ENCODE measurements around the gene ARID3B.

Gene ARID3B

GRCh38 chr15:74517096-74517495 is 23.9 kb upstream of the ARID3B start:
- no peak overlapping the region for H3K27ac ChIP-seq (ENCODE audit: low read depth, low read length)
- H3K9ac ChIP-seq (ENCODE audit: low read length) = no peak overlapping the region
- H3K27me3 ChIP-seq (ENCODE audit: control insufficient read depth in 1 of 2, insufficient read depth in 2 of 2, low read length in 2 of 2) = no peaks in the 10 kb centered on the region
- H3K9me3 ChIP-seq (ENCODE audit: low read length) = no peaks in the 10 kb centered on the region
- no peaks in the 10 kb centered on the region for H3K4me1 ChIP-seq (ENCODE audit: insufficient read depth, low read length)
- H3K4me3 ChIP-seq (ENCODE audit: low read depth in 1 of 2, low read length in 2 of 2) = no peak overlapping the region
- no peaks in the 10 kb centered on the region for H3K36me3 ChIP-seq (ENCODE audit: insufficient read depth, low read length)

- Histone ChIP-seq H3K27ac (ENCODE audit: low read depth, low read length) (no peak overlapping the region), H3K9me3 (ENCODE audit: low read length) (no peaks in the 10 kb centered on the region), H3K36me3 (ENCODE audit: insufficient read depth, low read length) (no peaks in the 10 kb centered on the region), H3K4me3 (ENCODE audit: low read depth in 1 of 2, low read length in 2 of 2) (no peak overlapping the region), H3K27me3 (ENCODE audit: control insufficient read depth in 1 of 2, insufficient read depth in 2 of 2, low read length in 2 of 2) (no peaks in the 10 kb centered on the region), H3K9ac (ENCODE audit: low read length) (no peak overlapping the region), H3K4me1 (ENCODE audit: insufficient read depth, low read length) (no peaks in the 10 kb centered on the region)
Measured at GRCh38 chr15:74519311-74519710, 21.7 kb upstream of the ARID3B start.

GRCh38 chr15:74520407-74520806 is 20.6 kb upstream of the ARID3B start:
- Histone ChIP-seq H3K27ac (ENCODE audit: low read depth, low read length) (no peak overlapping the region), H3K9ac (ENCODE audit: low read length) (no peak overlapping the region), H3K9me3 (ENCODE audit: low read length) (no peaks in the 10 kb centered on the region), H3K27me3 (ENCODE audit: control insufficient read depth in 1 of 2, insufficient read depth in 2 of 2, low read length in 2 of 2) (no peaks in the 10 kb centered on the region), H3K36me3 (ENCODE audit: insufficient read depth, low read length) (no peaks in the 10 kb centered on the region), H3K4me3 (ENCODE audit: low read depth in 1 of 2, low read length in 2 of 2) (no peak overlapping the region), H3K4me1 (ENCODE audit: insufficient read depth, low read length) (no peaks in the 10 kb centered on the region)

- Histone ChIP-seq H3K27me3 (ENCODE audit: control insufficient read depth in 1 of 2, insufficient read depth in 2 of 2, low read length in 2 of 2) (no peaks in the 10 kb centered on the region), H3K27ac (ENCODE audit: low read depth, low read length) (no peak overlapping the region), H3K9me3 (ENCODE audit: low read length) (no peaks in the 10 kb centered on the region), H3K4me1 (ENCODE audit: insufficient read depth, low read length) (no peaks in the 10 kb centered on the region), H3K36me3 (ENCODE audit: insufficient read depth, low read length) (no peaks in the 10 kb centered on the region), H3K9ac (ENCODE audit: low read length) (no peak overlapping the region), H3K4me3 (ENCODE audit: low read depth in 1 of 2, low read length in 2 of 2) (no peak overlapping the region)
Measured at GRCh38 chr15:74523982-74524381, 17.0 kb upstream of the ARID3B start.

GRCh38 chr15:74525309-74525708 is 15.7 kb upstream of the ARID3B start:
- no peaks in the 10 kb centered on the region for H3K9me3 ChIP-seq (ENCODE audit: low read length)

GRCh38 chr15:74525945-74526344 is 15.1 kb upstream of the ARID3B start:
- no peak overlapping the region for H3K27ac ChIP-seq (ENCODE audit: low read depth, low read length)
- H3K27me3 ChIP-seq (ENCODE audit: control insufficient read depth in 1 of 2, insufficient read depth in 2 of 2, low read length in 2 of 2) = no peaks in the 10 kb centered on the region
- no peaks in the 10 kb centered on the region for H3K4me1 ChIP-seq (ENCODE audit: insufficient read depth, low read length)
- H3K36me3 ChIP-seq (ENCODE audit: insufficient read depth, low read length) = no peaks in the 10 kb centered on the region
- no peak overlapping the region for H3K9ac ChIP-seq (ENCODE audit: low read length)
- H3K9me3 ChIP-seq (ENCODE audit: low read length) = no peaks in the 10 kb centered on the region
- H3K4me3 ChIP-seq (ENCODE audit: low read depth in 1 of 2, low read length in 2 of 2) = no peak overlapping the region

More at GRCh38 chr15:74525309-74525708, 15.7 kb upstream of the ARID3B start:
- no peak overlapping the region for H3K27ac ChIP-seq (ENCODE audit: low read depth, low read length)
- no peaks in the 10 kb centered on the region for H3K27me3 ChIP-seq (ENCODE audit: control insufficient read depth in 1 of 2, insufficient read depth in 2 of 2, low read length in 2 of 2)
- no peaks in the 10 kb centered on the region for H3K36me3 ChIP-seq (ENCODE audit: insufficient read depth, low read length)
- no peak overlapping the region for H3K9ac ChIP-seq (ENCODE audit: low read length)
- H3K4me1 ChIP-seq (ENCODE audit: insufficient read depth, low read length) = no peaks in the 10 kb centered on the region
- no peak overlapping the region for H3K4me3 ChIP-seq (ENCODE audit: low read depth in 1 of 2, low read length in 2 of 2)

- H3K9me3 ChIP-seq (ENCODE audit: low read length) = no peaks in the 10 kb centered on the region
- H3K4me1 ChIP-seq (ENCODE audit: insufficient read depth, low read length) = no peaks in the 10 kb centered on the region
- H3K4me3 ChIP-seq (ENCODE audit: low read depth in 1 of 2, low read length in 2 of 2) = no peak overlapping the region
- H3K9ac ChIP-seq (ENCODE audit: low read length) = no peak overlapping the region
- no peak overlapping the region for H3K27ac ChIP-seq (ENCODE audit: low read depth, low read length)
- no peaks in the 10 kb centered on the region for H3K27me3 ChIP-seq (ENCODE audit: control insufficient read depth in 1 of 2, insufficient read depth in 2 of 2, low read length in 2 of 2)
- no peaks in the 10 kb centered on the region for H3K36me3 ChIP-seq (ENCODE audit: insufficient read depth, low read length)
Measured at GRCh38 chr15:74528876-74529275, 12.1 kb upstream of the ARID3B start.

GRCh38 chr15:74529921-74530320 is 11.1 kb upstream of the ARID3B start:
- no peaks in the 10 kb centered on the region for H3K9me3 ChIP-seq (ENCODE audit: low read length)
- H3K27ac ChIP-seq (ENCODE audit: low read depth, low read length) = no peak overlapping the region
- no peak overlapping the region for H3K9ac ChIP-seq (ENCODE audit: low read length)
- no peaks in the 10 kb centered on the region for H3K4me1 ChIP-seq (ENCODE audit: insufficient read depth, low read length)
- no peaks in the 10 kb centered on the region for H3K27me3 ChIP-seq (ENCODE audit: control insufficient read depth in 1 of 2, insufficient read depth in 2 of 2, low read length in 2 of 2)
- no peaks in the 10 kb centered on the region for H3K36me3 ChIP-seq (ENCODE audit: insufficient read depth, low read length)
- no peak overlapping the region for H3K4me3 ChIP-seq (ENCODE audit: low read depth in 1 of 2, low read length in 2 of 2)

- H3K27ac ChIP-seq (ENCODE audit: low read depth, low read length) = no peak overlapping the region
- H3K27me3 ChIP-seq (ENCODE audit: control insufficient read depth in 1 of 2, insufficient read depth in 2 of 2, low read length in 2 of 2) = no peaks in the 10 kb centered on the region
- H3K4me1 ChIP-seq (ENCODE audit: insufficient read depth, low read length) = no peaks in the 10 kb centered on the region
- H3K36me3 ChIP-seq (ENCODE audit: insufficient read depth, low read length) = no peaks in the 10 kb centered on the region
- H3K9me3 ChIP-seq (ENCODE audit: low read length) = no peaks in the 10 kb centered on the region
- H3K9ac ChIP-seq (ENCODE audit: low read length) = no peak overlapping the region
- H3K4me3 ChIP-seq (ENCODE audit: low read depth in 1 of 2, low read length in 2 of 2) = no peak overlapping the region
Measured at GRCh38 chr15:74530771-74531143, 10.3 kb upstream of the ARID3B start.

GRCh38 chr15:74531144-74531811 is 9.7 kb upstream of the ARID3B start:
- no peaks in the 10 kb centered on the region for H3K9me3 ChIP-seq (ENCODE audit: low read length)
- no peaks in the 10 kb centered on the region for H3K36me3 ChIP-seq (ENCODE audit: insufficient read depth, low read length)
- no peak overlapping the region for H3K9ac ChIP-seq (ENCODE audit: low read length)
- H3K4me3 ChIP-seq (ENCODE audit: low read depth in 1 of 2, low read length in 2 of 2) = no peak overlapping the region
- no peak overlapping the region for H3K27ac ChIP-seq (ENCODE audit: low read depth, low read length)
- H3K4me1 ChIP-seq (ENCODE audit: insufficient read depth, low read length) = no peaks in the 10 kb centered on the region
- no peaks in the 10 kb centered on the region for H3K27me3 ChIP-seq (ENCODE audit: control insufficient read depth in 1 of 2, insufficient read depth in 2 of 2, low read length in 2 of 2)

- Histone ChIP-seq H3K4me1 (ENCODE audit: insufficient read depth, low read length) (peaks cover 7% of the 10 kb centered on the region), H3K27ac (ENCODE audit: low read depth, low read length) (no peak overlapping the region), H3K9me3 (ENCODE audit: low read length) (no peaks in the 10 kb centered on the region), H3K36me3 (ENCODE audit: insufficient read depth, low read length) (no peaks in the 10 kb centered on the region), H3K4me3 (ENCODE audit: low read depth in 1 of 2, low read length in 2 of 2) (no peak overlapping the region), H3K27me3 (ENCODE audit: control insufficient read depth in 1 of 2, insufficient read depth in 2 of 2, low read length in 2 of 2) (no peaks in the 10 kb centered on the region), H3K9ac (ENCODE audit: low read length) (no peak overlapping the region)
Measured at GRCh38 chr15:74535388-74536084, 5.5 kb upstream of the ARID3B start.

GRCh38 chr15:74537736-74538135 is 3.3 kb upstream of the ARID3B start:
- Histone ChIP-seq H3K36me3 (ENCODE audit: insufficient read depth, low read length) (no peaks in the 10 kb centered on the region), H3K27me3 (ENCODE audit: control insufficient read depth in 1 of 2, insufficient read depth in 2 of 2, low read length in 2 of 2) (no peaks in the 10 kb centered on the region), H3K4me3 (ENCODE audit: low read depth in 1 of 2, low read length in 2 of 2) (no peak overlapping the region), H3K9me3 (ENCODE audit: low read length) (no peaks in the 10 kb centered on the region), H3K4me1 (ENCODE audit: insufficient read depth, low read length) (peaks cover 16% of the 10 kb centered on the region), H3K27ac (ENCODE audit: low read depth, low read length) (no peak overlapping the region), H3K9ac (ENCODE audit: low read length) (no peak overlapping the region)
